Measurements from ENCODE around the gene PXK.

PXK gene

DNA sequence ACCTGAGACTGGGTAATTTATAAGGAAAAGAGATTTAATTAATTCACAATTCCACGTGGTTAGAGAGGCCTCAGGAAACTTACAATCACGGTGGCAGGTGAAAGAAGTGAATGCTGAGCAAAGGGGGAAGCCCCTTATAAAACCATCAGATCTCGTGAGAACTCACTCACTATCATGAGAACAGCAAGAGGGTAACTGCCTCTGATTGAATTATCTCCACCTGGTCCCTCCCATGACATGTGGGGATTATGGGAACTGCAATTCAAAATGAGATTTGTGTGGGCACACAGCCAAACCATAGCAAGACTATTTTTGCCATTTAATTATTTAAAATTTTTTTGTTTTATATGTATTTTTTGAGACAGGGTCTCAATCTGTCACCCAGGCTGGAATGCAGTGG lies 132.2 kb downstream of the PXK start:
- Histone ChIP-seq H2AFZ (ENCODE audit: low read length) (no peak overlapping the region), H3K4me3 (ENCODE audit: low read length) (no peak overlapping the region), H3K9me2 (replicated peaks; ENCODE audit: insufficient read depth, low read length) (no peaks in the 10 kb centered on the region), H3K79me2 (ENCODE audit: low read length) (no peaks in the 10 kb centered on the region), H3K27ac (ENCODE audit: low read length) (no peak overlapping the region), H3K9ac (ENCODE audit: low read length) (no peak overlapping the region), H3K4me2 (ENCODE audit: low read depth, low read length) (no peak overlapping the region), H3K27me3 (replicated peaks; ENCODE audit: insufficient read depth, low read length) (no peaks in the 10 kb centered on the region), H3K9me3 (replicated peaks; ENCODE audit: insufficient read depth, low read length) (no peaks in the 10 kb centered on the region), H3K4me1 (ENCODE audit: low read length) (no peaks in the 10 kb centered on the region), H3F3A (ENCODE audit: insufficient read depth, low read length) (no peaks in the 10 kb centered on the region), H4K20me1 (ENCODE audit: insufficient read depth, low read length) (no peaks in the 10 kb centered on the region), H3K36me3 (replicated peaks; ENCODE audit: insufficient read depth, low read length) (no peaks in the 10 kb centered on the region)
- TF ChIP-seq, protein P1, sequence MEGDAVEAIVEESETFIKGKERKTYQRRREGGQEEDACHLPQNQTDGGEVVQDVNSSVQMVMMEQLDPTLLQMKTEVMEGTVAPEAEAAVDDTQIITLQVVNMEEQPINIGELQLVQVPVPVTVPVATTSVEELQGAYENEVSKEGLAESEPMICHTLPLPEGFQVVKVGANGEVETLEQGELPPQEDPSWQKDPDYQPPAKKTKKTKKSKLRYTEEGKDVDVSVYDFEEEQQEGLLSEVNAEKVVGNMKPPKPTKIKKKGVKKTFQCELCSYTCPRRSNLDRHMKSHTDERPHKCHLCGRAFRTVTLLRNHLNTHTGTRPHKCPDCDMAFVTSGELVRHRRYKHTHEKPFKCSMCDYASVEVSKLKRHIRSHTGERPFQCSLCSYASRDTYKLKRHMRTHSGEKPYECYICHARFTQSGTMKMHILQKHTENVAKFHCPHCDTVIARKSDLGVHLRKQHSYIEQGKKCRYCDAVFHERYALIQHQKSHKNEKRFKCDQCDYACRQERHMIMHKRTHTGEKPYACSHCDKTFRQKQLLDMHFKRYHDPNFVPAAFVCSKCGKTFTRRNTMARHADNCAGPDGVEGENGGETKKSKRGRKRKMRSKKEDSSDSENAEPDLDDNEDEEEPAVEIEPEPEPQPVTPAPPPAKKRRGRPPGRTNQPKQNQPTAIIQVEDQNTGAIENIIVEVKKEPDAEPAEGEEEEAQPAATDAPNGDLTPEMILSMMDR (IDR thresholded peaks at IDR 0.05; ENCODE audit: low read length) = no peak
- no peak for TF ChIP-seq EZH2 (optimal IDR thresholded peaks at IDR 0.05; ENCODE audit: low read depth, low read length)
- TF ChIP-seq EZH2phosphoT487 (IDR thresholded peaks at IDR 0.05; ENCODE audit: low read length) = no peak
- no peak for DNase-seq

DNA sequence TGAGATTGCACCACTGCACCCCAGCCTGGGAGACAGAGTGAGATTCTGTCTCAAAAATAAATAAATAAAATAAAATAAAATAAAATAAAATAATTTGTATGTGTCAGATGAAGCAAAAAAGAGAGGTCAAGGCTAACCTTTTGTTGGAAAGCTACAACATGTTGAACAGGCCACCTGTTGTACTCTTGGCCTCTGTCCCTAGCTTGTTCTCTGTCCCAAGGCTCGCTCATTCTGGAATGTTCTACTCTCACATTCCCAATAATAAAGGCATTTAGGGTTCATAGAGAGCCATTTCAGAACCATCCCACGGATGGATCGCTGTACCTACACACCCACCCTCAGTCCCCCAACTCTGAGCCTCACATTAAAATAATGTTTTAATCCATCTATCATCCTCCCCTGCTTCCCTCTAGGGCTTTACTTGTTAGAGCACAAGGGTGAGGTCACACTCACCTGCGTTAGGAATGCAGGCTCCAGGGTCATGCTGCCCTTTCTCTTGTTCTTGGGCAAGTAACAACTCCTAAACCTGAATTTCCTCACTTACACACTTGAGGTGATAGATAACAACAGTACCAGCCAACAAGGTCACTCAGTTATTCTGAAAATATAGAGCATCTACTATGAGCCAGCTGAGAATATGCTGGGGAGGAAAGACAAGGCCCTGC lies 134.3 kb downstream of the PXK start:
- no peak overlapping the region for H3K27ac ChIP-seq (ENCODE audit: low read length)
- TF ChIP-seq EZH2phosphoT487 (IDR thresholded peaks at IDR 0.05; ENCODE audit: low read length) = no peak
- TF ChIP-seq, protein P1 (IDR thresholded peaks at IDR 0.05; ENCODE audit: low read length) = no peak
- no peak for TF ChIP-seq EZH2 (optimal IDR thresholded peaks at IDR 0.05; ENCODE audit: low read depth, low read length)
- no peaks in the 10 kb centered on the region for H3K79me2 ChIP-seq (ENCODE audit: low read length)
- DNase-seq = no peak
- H3F3A ChIP-seq (ENCODE audit: insufficient read depth, low read length) = no peaks in the 10 kb centered on the region
- no peak overlapping the region for H3K4me2 ChIP-seq (ENCODE audit: low read depth, low read length)
- no peak overlapping the region for H3K9ac ChIP-seq (ENCODE audit: low read length)
- H2AFZ ChIP-seq (ENCODE audit: low read length) = no peak overlapping the region
- no peak overlapping the region for H3K4me3 ChIP-seq (ENCODE audit: low read length)
- no peaks in the 10 kb centered on the region for H3K27me3 ChIP-seq (replicated peaks; ENCODE audit: insufficient read depth, low read length)
- H3K4me1 ChIP-seq (ENCODE audit: low read length) = peaks cover 7% of the 10 kb centered on the region
- H3K9me2 ChIP-seq (replicated peaks; ENCODE audit: insufficient read depth, low read length) = no peaks in the 10 kb centered on the region
- no peaks in the 10 kb centered on the region for H4K20me1 ChIP-seq (ENCODE audit: insufficient read depth, low read length)
- H3K9me3 ChIP-seq (replicated peaks; ENCODE audit: insufficient read depth, low read length) = no peaks in the 10 kb centered on the region
- no peaks in the 10 kb centered on the region for H3K36me3 ChIP-seq (replicated peaks; ENCODE audit: insufficient read depth, low read length)

DNA sequence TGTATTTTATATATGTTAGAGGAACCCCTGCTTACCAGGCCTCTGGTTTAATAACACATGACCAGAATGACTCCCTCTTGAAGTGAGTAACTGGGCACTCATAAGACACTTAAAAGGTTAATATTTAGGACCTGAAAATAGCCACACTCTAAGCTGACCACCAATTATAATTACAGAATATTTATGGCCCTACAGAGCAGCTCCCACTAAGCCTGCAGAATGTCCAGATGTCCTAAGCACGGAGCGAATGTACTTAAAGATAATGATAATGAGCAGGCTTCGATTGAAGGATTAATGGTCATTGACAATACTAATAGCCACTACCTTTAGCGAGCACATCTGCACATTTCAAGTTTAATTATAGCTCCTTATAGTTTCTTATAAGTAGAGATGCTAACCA lies 136.4 kb downstream of the PXK start:
- TF ChIP-seq, protein P1 (IDR thresholded peaks at IDR 0.05; ENCODE audit: low read length) = no peak
- TF ChIP-seq EZH2 (optimal IDR thresholded peaks at IDR 0.05; ENCODE audit: low read depth, low read length) = no peak
- TF ChIP-seq EZH2phosphoT487 (IDR thresholded peaks at IDR 0.05; ENCODE audit: low read length) = no peak
- Histone ChIP-seq H3F3A (ENCODE audit: insufficient read depth, low read length) (no peaks in the 10 kb centered on the region), H3K9me3 (replicated peaks; ENCODE audit: insufficient read depth, low read length) (no peaks in the 10 kb centered on the region), H3K4me1 (ENCODE audit: low read length) (peaks cover 7% of the 10 kb centered on the region), H3K27ac (ENCODE audit: low read length) (no peak overlapping the region), H4K20me1 (ENCODE audit: insufficient read depth, low read length) (no peaks in the 10 kb centered on the region), H3K4me3 (ENCODE audit: low read length) (no peak overlapping the region), H3K9ac (ENCODE audit: low read length) (no peak overlapping the region), H2AFZ (ENCODE audit: low read length) (no peak overlapping the region), H3K9me2 (replicated peaks; ENCODE audit: insufficient read depth, low read length) (no peaks in the 10 kb centered on the region), H3K4me2 (ENCODE audit: low read depth, low read length) (no peak overlapping the region), H3K79me2 (ENCODE audit: low read length) (no peaks in the 10 kb centered on the region), H3K36me3 (replicated peaks; ENCODE audit: insufficient read depth, low read length) (no peaks in the 10 kb centered on the region), H3K27me3 (replicated peaks; ENCODE audit: insufficient read depth, low read length) (no peaks in the 10 kb centered on the region)
- DNase-seq = no peak
